NCI-H1694 (cell line): Measurements from ENCODE around the gene MRPL14.

Experiments
- DNase-seq: peaks from one replicate; lab custom pipeline; 2025; lab: John Stamatoyannopoulos, UW

MRPL14 gene

DNA sequence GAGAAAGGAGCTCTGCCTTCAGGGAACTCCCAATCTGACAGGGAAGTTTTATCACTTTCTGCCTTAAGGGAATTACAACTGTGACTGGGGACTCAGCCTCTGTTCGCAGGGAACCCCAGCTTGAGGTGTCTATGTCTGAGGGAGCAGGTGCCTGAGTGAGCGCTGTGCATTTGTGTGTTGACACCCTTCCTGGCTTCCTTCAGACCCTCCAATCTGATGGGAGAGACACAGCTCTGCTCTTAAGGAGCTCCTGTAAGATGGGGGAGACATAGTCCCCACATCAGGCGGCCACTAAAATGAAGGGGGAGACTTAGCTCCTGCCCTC is 62.3 kb downstream of the MRPL14 start:
- no peak for DNase-seq

GRCh38 chr6:44064089-44064947 is 62.9 kb downstream of the MRPL14 start:
- no peak for DNase-seq

- DNase-seq, result no peak
These were observed 63.6 kb downstream of the MRPL14 start for GRCh38 chr6:44063561-44064059.
